ENCODE results near the gene OTX2.

Gene OTX2

GRCh38 chr14:56810147-56810719 lies at the start of gene OTX2:
Gene OTX2, minus strand, starts transcription at chr14:56810479. Its CDS starts 5,023 bp downstream, at chr14:56805456.
- TF ChIP-seq YY1 (IDR thresholded peaks at IDR 0.05; ENCODE audit: low read depth) (no peak), USF1 (IDR thresholded peaks at IDR 0.05) (no peak), CREB1 (IDR thresholded peaks at IDR 0.05; ENCODE audit: low read depth) (no peak), ZBTB7A (IDR thresholded peaks at IDR 0.05; ENCODE audit: low read depth) (no peak), TAF1 (IDR thresholded peaks at IDR 0.05; ENCODE audit: low read depth) (no peak), NFIC (IDR thresholded peaks at IDR 0.05) (no peak), EP300 (IDR thresholded peaks at IDR 0.05; ENCODE audit: borderline replicate concordance) (no peak), EGR1 (IDR thresholded peaks at IDR 0.05) (no peak)

- TF ChIP-seq TCF12 (IDR thresholded peaks at IDR 0.05; ENCODE audit: low read depth) (no peak), MAX (IDR thresholded peaks at IDR 0.05) (no peak), ZBTB7A (IDR thresholded peaks at IDR 0.05; ENCODE audit: low read depth) (no peak), REST (IDR thresholded peaks at IDR 0.05; ENCODE audit: low read depth) (no peak), EGR1 (IDR thresholded peaks at IDR 0.05) (no peak), FOXM1 (IDR thresholded peaks at IDR 0.05; ENCODE audit: borderline replicate concordance, low read depth) (no peak), EP300 (IDR thresholded peaks at IDR 0.05; ENCODE audit: borderline replicate concordance) (no peak)
Observed at GRCh38 chr14:56858422-56858821, 48.1 kb upstream of the OTX2 start.

- no peak for TF ChIP-seq YY1 (IDR thresholded peaks at IDR 0.05; ENCODE audit: low read depth)
- TF ChIP-seq EGR1 (IDR thresholded peaks at IDR 0.05) = no peak
- TF ChIP-seq TCF12 (IDR thresholded peaks at IDR 0.05; ENCODE audit: low read depth) = no peak
- TF ChIP-seq REST (IDR thresholded peaks at IDR 0.05; ENCODE audit: low read depth) = no peak
- TF ChIP-seq NFIC (IDR thresholded peaks at IDR 0.05) = no peak
- TF ChIP-seq MAX (IDR thresholded peaks at IDR 0.05) = no peak
- no peak for TF ChIP-seq TEAD4 (IDR thresholded peaks at IDR 0.05)
- TF ChIP-seq CEBPB (IDR thresholded peaks at IDR 0.05) = no peak
- TF ChIP-seq ZBTB7A (IDR thresholded peaks at IDR 0.05; ENCODE audit: low read depth) = no peak
- no peak for TF ChIP-seq EP300 (IDR thresholded peaks at IDR 0.05; ENCODE audit: borderline replicate concordance)
- TF ChIP-seq FOXM1 (IDR thresholded peaks at IDR 0.05; ENCODE audit: borderline replicate concordance, low read depth) = no peak
Observed at GRCh38 chr14:56857216-56857615, 46.9 kb upstream of the OTX2 start.

- TF ChIP-seq YY1 (IDR thresholded peaks at IDR 0.05; ENCODE audit: low read depth) (no peak), TEAD4 (IDR thresholded peaks at IDR 0.05) (no peak), CREB1 (IDR thresholded peaks at IDR 0.05; ENCODE audit: low read depth) (no peak), TAF1 (IDR thresholded peaks at IDR 0.05; ENCODE audit: low read depth) (no peak), RAD21 (IDR thresholded peaks at IDR 0.05; ENCODE audit: low read depth) (no peak), REST (IDR thresholded peaks at IDR 0.05; ENCODE audit: low read depth) (no peak), CEBPB (IDR thresholded peaks at IDR 0.05) (no peak), EP300 (IDR thresholded peaks at IDR 0.05; ENCODE audit: borderline replicate concordance) (no peak), MAX (IDR thresholded peaks at IDR 0.05) (no peak), NFIC (IDR thresholded peaks at IDR 0.05) (no peak)
Observed at GRCh38 chr14:56855891-56856461, 45.7 kb upstream of the OTX2 start.

- no peak for TF ChIP-seq RAD21 (IDR thresholded peaks at IDR 0.05; ENCODE audit: low read depth)
- no peak for TF ChIP-seq USF1 (IDR thresholded peaks at IDR 0.05)
- TF ChIP-seq EGR1 (IDR thresholded peaks at IDR 0.05) = no peak
- no peak for TF ChIP-seq MAX (IDR thresholded peaks at IDR 0.05)
- TF ChIP-seq REST (IDR thresholded peaks at IDR 0.05; ENCODE audit: low read depth) = no peak
- no peak for TF ChIP-seq TCF12 (IDR thresholded peaks at IDR 0.05; ENCODE audit: low read depth)
- TF ChIP-seq NFIC (IDR thresholded peaks at IDR 0.05) = no peak
- no peak for TF ChIP-seq CREB1 (IDR thresholded peaks at IDR 0.05; ENCODE audit: low read depth)
- TF ChIP-seq ZBTB7A (IDR thresholded peaks at IDR 0.05; ENCODE audit: low read depth) = no peak
- TF ChIP-seq YY1 (IDR thresholded peaks at IDR 0.05; ENCODE audit: low read depth) = no peak
Observed at GRCh38 chr14:56854325-56854724, 44.0 kb upstream of the OTX2 start.
